IMR-90 (cell line): ENCODE data around the gene CCDC102B. TPM values are rescaled to one million over a fixed set of nuclear protein-coding genes. Genes with fewer than 3 reads are reported as not detected.

Source experiments
- ATAC-seq: fragments of 200-7000 bp; cut with Tn5 transposase; 2 replicates; pipeline ENCODE4 v1.9.1; 2020; ENCODE audit warnings: low read depth, mild to moderate bottlenecking, moderate library complexity
- BruUV-seq: library from RNA; stranded (reverse); fragments of 400-500 nt; replicated peaks from 2 replicates; lab custom pipeline; 2021; lab: Mats Ljungman, UMichigan
- CTCF ChIA-PET: fragments of 300-600 bp; formaldehyde crosslinking; extraction: SDS; loops from one replicate; lab custom pipeline; 2021; ENCODE audit warnings: antibody characterized with exemption; lab: Yijun Ruan, JAX
- POLR2A ChIA-PET: fragments of 300-600 bp; sonication (Branson Sonifier 250); formaldehyde crosslinking; loops from one replicate; lab custom pipeline; 2022; ENCODE audit warnings: antibody characterized with exemption; ENCODE audit not compliant: unreplicated experiment; lab: Charles Lee
- DNase-seq: peaks from one replicate; pipeline ENCODE4 v3.0.0; 2013
- H2AFZ ChIP-seq: replicated peaks from 2 replicates; pipeline ENCODE3; 2013; ENCODE audit warnings: low read length, mild to moderate bottlenecking; ENCODE audit not compliant: poor library complexity
- H2AK5ac ChIP-seq: 2 replicates; pipeline ENCODE4 v1.6.1; 2013; ENCODE audit warnings: low read depth, low read length, inconsistent platforms
- H2AK9ac ChIP-seq: replicated peaks from 2 replicates; pipeline ENCODE3; 2013; ENCODE audit warnings: mild to moderate bottlenecking, low read depth, low read length, moderate library complexity; ENCODE audit not compliant: poor library complexity
- H2BK120ac ChIP-seq: 2 replicates; pipeline ENCODE4 v1.6.1; 2013; ENCODE audit warnings: low read depth, low read length, inconsistent platforms
- H2BK15ac ChIP-seq: 3 replicates; pipeline ENCODE4 v1.6.1; 2013; ENCODE audit warnings: low read depth, low read length, inconsistent platforms
- H2BK20ac ChIP-seq: 2 replicates; pipeline ENCODE4 v1.6.1; 2013; ENCODE audit warnings: low read depth, mild to moderate bottlenecking, inconsistent platforms, low read length, moderate library complexity
- H2BK5ac ChIP-seq: 2 replicates; pipeline ENCODE4 v1.6.1; 2013; ENCODE audit warnings: mild to moderate bottlenecking, low read depth, low read length, inconsistent platforms; ENCODE audit not compliant: poor library complexity, severe bottlenecking
- H3K14ac ChIP-seq: replicated peaks from 2 replicates; pipeline ENCODE4 v1.6.1; 2013; ENCODE audit warnings: low read depth, low read length, inconsistent platforms
- H3K18ac ChIP-seq: 2 replicates; pipeline ENCODE4 v1.6.1; 2013; ENCODE audit warnings: low read depth, low read length, control low read depth
- H3K23ac ChIP-seq: 2 replicates; pipeline ENCODE4 v1.6.1; 2013; ENCODE audit warnings: low read depth, low read length, inconsistent platforms
- H3K27ac ChIP-seq: 2 replicates; pipeline ENCODE4 v1.5.1; 2013; ENCODE audit warnings: mild to moderate bottlenecking, control low read depth, low read length; ENCODE audit not compliant: insufficient read depth
- H3K27me3 ChIP-seq: 2 replicates; pipeline ENCODE4 v1.6.1; 2013; ENCODE audit warnings: low read length; ENCODE audit not compliant: control insufficient read depth, insufficient read depth
- H3K36me3 ChIP-seq: 2 replicates; pipeline ENCODE4 v1.6.1; 2013; ENCODE audit warnings: low read length, mixed read lengths; ENCODE audit not compliant: control insufficient read depth, insufficient read depth
- H3K4ac ChIP-seq: 2 replicates; pipeline ENCODE4 v1.6.1; 2013; ENCODE audit warnings: low read depth, low read length, inconsistent platforms
- H3K4me1 ChIP-seq: 2 replicates; pipeline ENCODE4 v1.6.1; 2013; ENCODE audit warnings: low read length, mixed read lengths; ENCODE audit not compliant: control insufficient read depth, insufficient read depth
- H3K4me2 ChIP-seq: 2 replicates; pipeline ENCODE4 v1.6.1; 2013; ENCODE audit warnings: low read depth, mild to moderate bottlenecking, control low read depth, low read length, moderate library complexity
- H3K4me3 ChIP-seq: 2 replicates; pipeline ENCODE4 v1.5.1; 2013; ENCODE audit warnings: low read depth, mild to moderate bottlenecking, control low read depth, low read length, moderate library complexity; ENCODE audit not compliant: insufficient read depth
- H3K56ac ChIP-seq: 2 replicates; pipeline ENCODE4 v1.6.1; 2013; ENCODE audit warnings: low read length, inconsistent platforms; ENCODE audit not compliant: insufficient read depth; ENCODE audit errors: extremely low read depth
- H3K79me1 ChIP-seq, 2 experiments: 2 replicates each; pipeline ENCODE4 v1.6.1; 2013; ENCODE audit warnings: low read length in 2 of 2, inconsistent platforms in 1 of 2, low read depth in 1 of 2
- H3K9ac ChIP-seq: 2 replicates; pipeline ENCODE4 v1.6.1; 2013; ENCODE audit warnings: low read depth, low read length, control low read depth
- H3K9me1 ChIP-seq: 2 replicates; pipeline ENCODE4 v1.6.1; 2013; ENCODE audit warnings: low read length, inconsistent platforms; ENCODE audit not compliant: insufficient read depth
- H3K9me3 ChIP-seq: 2 replicates; pipeline ENCODE4 v1.6.1; 2013; ENCODE audit warnings: low read length; ENCODE audit not compliant: control insufficient read depth, insufficient read depth
- H4K20me1 ChIP-seq: 2 replicates; pipeline ENCODE4 v1.6.1; 2013; ENCODE audit warnings: low read length, inconsistent platforms; ENCODE audit not compliant: insufficient read depth
- H4K5ac ChIP-seq: 2 replicates; pipeline ENCODE4 v1.6.1; 2013; ENCODE audit warnings: mild to moderate bottlenecking, low read depth, low read length, control low read depth
- H4K8ac ChIP-seq, 2 experiments: 2 replicates each; pipeline ENCODE4 v1.6.1; 2013; ENCODE audit warnings: low read depth in 2 of 2, low read length in 2 of 2, control low read depth in 1 of 2, inconsistent platforms in 1 of 2
- H4K91ac ChIP-seq: 2 replicates; pipeline ENCODE4 v1.6.1; 2013; ENCODE audit warnings: low read depth, low read length, inconsistent platforms; ENCODE audit not compliant: insufficient read depth
- CHD1 ChIP-seq: IDR thresholded peaks from 2 replicates; pipeline ENCODE4 v1.6.1; 2012; ENCODE audit warnings: low read depth, low read length, improper control_type of control experiment
- MAFK ChIP-seq: IDR thresholded peaks from 2 replicates; pipeline ENCODE4 v1.6.1; 2012; ENCODE audit warnings: low read depth, low read length, improper control_type of control experiment
- MXI1 ChIP-seq: IDR thresholded peaks from 2 replicates; pipeline ENCODE4 v1.6.1; 2012; ENCODE audit warnings: low read depth, mild to moderate bottlenecking, low read length, moderate library complexity, borderline replicate concordance
- NFE2L2 ChIP-seq: fragments of 150-350 bp; IDR thresholded peaks from 2 replicates; pipeline ENCODE4 v1.6.1; 2016; ENCODE audit warnings: low read depth, mild to moderate bottlenecking, low read length
- RFX5 ChIP-seq: IDR thresholded peaks from 2 replicates; pipeline ENCODE4 v1.8.0; 2012; ENCODE audit warnings: low read depth, mild to moderate bottlenecking, low read length, moderate library complexity
- SMC3 ChIP-seq: fragments of 150-350 bp; IDR thresholded peaks from 2 replicates; pipeline ENCODE4 v1.6.1; 2016; ENCODE audit warnings: low read depth, mild to moderate bottlenecking, antibody characterized with exemption, low read length, moderate library complexity
- WGBS, 2 experiments: methylation state at CpG; one replicate each; pipeline versions ENCODE4 v1.1.5 to v1.1.7; 2013; ENCODE audit warnings: missing lambda C conversion rate in 2 of 2; ENCODE audit not compliant: insufficient read length in 1 of 2; ENCODE audit errors: extremely low coverage in 2 of 2; 5-methylcytosine and 5-hydroxymethylcytosine counted together
- dilution Hi-C: fragments of 300-500 bp; cut with HindIII; formaldehyde crosslinking; loops from one replicate; pipeline ENCODE4 v1.14.3; 2018; ENCODE audit warnings: low sequenced_read_pairs; ENCODE audit not compliant: unreplicated experiment
- in situ Hi-C: fragments of 300-500 bp; cut with MboI; formaldehyde crosslinking; loops from 3 replicates; pipeline ENCODE4 v1.14.3; 2019; ENCODE audit warnings: low sequenced_read_pairs, inconsistent platforms, mixed read lengths
- intact Hi-C: fragments of 100-400 bp; cut with micrococcal nuclease; formaldehyde crosslinking; loops from 2 replicates; pipeline ENCODE4 v1.10.0; 2022
- polyA plus RNA-seq, 3 experiments: library from polyadenylated mRNA; depleted of rRNA; stranded (reverse); fragments of >200 nt; gene quantifications; 2 replicates each; pipeline ENCODE4 v1.2.3, GENCODE V29; 2012; ENCODE audit warnings: low replicate concordance in 1 of 3
- total RNA-seq: library from RNA; depleted of rRNA; stranded (reverse); fragments of >200 nt; gene quantifications from 2 replicates; pipeline ENCODE4 v1.2.3, GENCODE V29; 2012
- TF ChIP-seq, protein P1 (sequence below): fragments of 150-350 bp; IDR thresholded peaks from 2 replicates; pipeline ENCODE4 v1.6.1; 2016; ENCODE audit warnings: low read depth, mild to moderate bottlenecking, low read length, moderate library complexity, borderline replicate concordance
- TF ChIP-seq, protein P2 (sequence below): conservative IDR thresholded peaks from 2 replicates; pipeline ENCODE4 v1.5.1; 2012; ENCODE audit warnings: mild to moderate bottlenecking, low read depth, low read length, improper control_type of control experiment

The CCDC102B gene
- total and polyA plus RNA-seq, 2 of the 4 experiments (the other 2 are of a cell fraction), result 0.54 to 1.4 TPM

DNA sequence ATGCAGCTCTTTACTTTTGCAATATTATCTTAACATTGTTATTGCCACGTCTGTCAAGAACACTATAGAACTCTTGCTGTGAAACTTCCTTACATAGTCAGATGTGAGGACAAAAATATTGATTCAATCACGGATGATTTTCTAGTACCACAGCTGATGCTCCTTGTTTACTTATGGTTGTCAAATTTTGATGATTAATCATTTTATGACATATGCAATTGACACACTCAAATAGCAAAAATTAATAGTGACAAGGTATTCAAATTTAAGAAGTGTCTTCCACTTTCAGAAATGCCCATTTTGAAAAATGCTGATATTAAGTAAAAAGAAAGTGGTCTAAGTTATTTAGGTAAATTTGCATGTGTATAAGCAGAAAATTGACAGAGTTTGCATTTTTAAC is 284.0 kb downstream of the CCDC102B start:
- H3K9me3 ChIP-seq, result no peaks in the 10 kb centered on the region
- no peaks in the 10 kb centered on the region for H3K4me1 ChIP-seq
- H3K18ac ChIP-seq, result no peak overlapping the region
- H3K36me3 ChIP-seq, result no peaks in the 10 kb centered on the region
- H4K91ac ChIP-seq, result no peak overlapping the region
- no peaks in the 10 kb centered on the region for H3K79me1 ChIP-seq
- H3K56ac ChIP-seq, result no peak overlapping the region
- no peak overlapping the region for H3K27ac ChIP-seq
- H3K9ac ChIP-seq, result no peak overlapping the region
- no peak overlapping the region for H2BK15ac ChIP-seq
- no peak overlapping the region for H4K5ac ChIP-seq
- TF ChIP-seq MXI1 (no peak), RFX5 (no peak), CHD1 (no peak), SMC3 (no peak), MAFK (peak; percentile 79), NFE2L2 (no peak)
- TF ChIP-seq, protein P1, sequence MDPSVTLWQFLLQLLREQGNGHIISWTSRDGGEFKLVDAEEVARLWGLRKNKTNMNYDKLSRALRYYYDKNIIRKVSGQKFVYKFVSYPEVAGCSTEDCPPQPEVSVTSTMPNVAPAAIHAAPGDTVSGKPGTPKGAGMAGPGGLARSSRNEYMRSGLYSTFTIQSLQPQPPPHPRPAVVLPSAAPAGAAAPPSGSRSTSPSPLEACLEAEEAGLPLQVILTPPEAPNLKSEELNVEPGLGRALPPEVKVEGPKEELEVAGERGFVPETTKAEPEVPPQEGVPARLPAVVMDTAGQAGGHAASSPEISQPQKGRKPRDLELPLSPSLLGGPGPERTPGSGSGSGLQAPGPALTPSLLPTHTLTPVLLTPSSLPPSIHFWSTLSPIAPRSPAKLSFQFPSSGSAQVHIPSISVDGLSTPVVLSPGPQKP, result no peak
- TF ChIP-seq, protein P2, sequence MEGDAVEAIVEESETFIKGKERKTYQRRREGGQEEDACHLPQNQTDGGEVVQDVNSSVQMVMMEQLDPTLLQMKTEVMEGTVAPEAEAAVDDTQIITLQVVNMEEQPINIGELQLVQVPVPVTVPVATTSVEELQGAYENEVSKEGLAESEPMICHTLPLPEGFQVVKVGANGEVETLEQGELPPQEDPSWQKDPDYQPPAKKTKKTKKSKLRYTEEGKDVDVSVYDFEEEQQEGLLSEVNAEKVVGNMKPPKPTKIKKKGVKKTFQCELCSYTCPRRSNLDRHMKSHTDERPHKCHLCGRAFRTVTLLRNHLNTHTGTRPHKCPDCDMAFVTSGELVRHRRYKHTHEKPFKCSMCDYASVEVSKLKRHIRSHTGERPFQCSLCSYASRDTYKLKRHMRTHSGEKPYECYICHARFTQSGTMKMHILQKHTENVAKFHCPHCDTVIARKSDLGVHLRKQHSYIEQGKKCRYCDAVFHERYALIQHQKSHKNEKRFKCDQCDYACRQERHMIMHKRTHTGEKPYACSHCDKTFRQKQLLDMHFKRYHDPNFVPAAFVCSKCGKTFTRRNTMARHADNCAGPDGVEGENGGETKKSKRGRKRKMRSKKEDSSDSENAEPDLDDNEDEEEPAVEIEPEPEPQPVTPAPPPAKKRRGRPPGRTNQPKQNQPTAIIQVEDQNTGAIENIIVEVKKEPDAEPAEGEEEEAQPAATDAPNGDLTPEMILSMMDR, result no peak
- no peak overlapping the region for H4K8ac ChIP-seq
- H3K4ac ChIP-seq, result no peak overlapping the region
- no peak overlapping the region for H2AK5ac ChIP-seq
- POLR2A ChIA-PET, result no interaction called here
- CTCF ChIA-PET, result interaction anchor here (1.2 kb wide), 1 partner anchor 188 kb away, joined by 5 read pairs; no protein-coding TSS in a partner anchor
- H2AFZ ChIP-seq, result no peak overlapping the region
- H2BK20ac ChIP-seq, result no peak overlapping the region
- no peaks in the 10 kb centered on the region for H3K9me1 ChIP-seq
- no CpG with 5 or more reads among the region's 2 CpGs for WGBS, 2 experiments
- H3K4me3 ChIP-seq, result no peak overlapping the region
- H3K27me3 ChIP-seq, result no peaks in the 10 kb centered on the region
- in situ Hi-C loops (no loop called here), dilution Hi-C loops (no loop called here), intact Hi-C loops (no loop called here)
- no peak overlapping the region for H2BK120ac ChIP-seq
- DNase-seq, result no peak
- no peak for ATAC-seq
- no peak overlapping the region for H3K23ac ChIP-seq
- H4K20me1 ChIP-seq, result no peaks in the 10 kb centered on the region
- no peak overlapping the region for H3K4me2 ChIP-seq
- no peak overlapping the region for H3K14ac ChIP-seq
- no TSS peak for BruUV-seq
- H2AK9ac ChIP-seq, result no peak overlapping the region
- no peak overlapping the region for H2BK5ac ChIP-seq
